K562 (cell line): ENCODE measurements around the gene SHISA9. TPM values are rescaled to one million over a fixed set of nuclear protein-coding genes. Genes with fewer than 3 reads are reported as not detected.

Experiments used
- REST ChIP-seq, 2 experiments: fragments of 450-650 bp; formaldehyde crosslinking in 1 of 2; IDR thresholded peaks; 2 replicates each; pipeline versions ENCODE4 v1.4.0 to v1.6.1; 2014 to 2020; ENCODE audit warnings: mild to moderate bottlenecking in 2 of 2, borderline replicate concordance in 1 of 2, low read depth in 1 of 2
- SMAD4 ChIP-seq: fragments of 250-450 bp; sonication (Bioruptor Pico); conservative IDR thresholded peaks from 2 replicates; pipeline ENCODE4 v1.8.0; 2021; ENCODE audit warnings: inconsistent platforms, mild to moderate bottlenecking, moderate library complexity
- XRCC5 ChIP-seq: fragments of 200-400 bp; formaldehyde crosslinking; IDR thresholded peaks from 2 replicates; pipeline ENCODE4 v1.6.1; 2017; ENCODE audit warnings: low read depth, mild to moderate bottlenecking, low read length
- polyA plus RNA-seq, 8 experiments: library from polyadenylated mRNA; depleted of rRNA in 4 of 8; stranded (reverse) in 5 of 8; unstranded in 3 of 8; fragments of >200 nt; fragmentation: Nextera tagmentation in 2 of 8; fragmentation: Illumina TruSeq in 1 of 8; extraction: Ambion mirVana in 2 of 8; extraction: Trizol in 1 of 8; gene quantifications; 2 replicates each; pipeline versions ENCODE4 v1.2.1 to v1.2.3, GENCODE V29; 2011 to 2014; ENCODE audit warnings: inconsistent platforms in 1 of 8, missing spikeins in 1 of 8
- total RNA-seq, 7 experiments: library from RNA; depleted of rRNA in 6 of 7; stranded (reverse); fragments of >200 nt in 6 of 7; fragmentation: Illumina TruSeq in 2 of 7; extraction: Trizol in 2 of 7; gene quantifications; 2 replicates each; pipeline versions ENCODE4 v1.2.1 to v1.2.3, GENCODE V29; 2011 to 2021; ENCODE audit warnings: low replicate concordance in 1 of 7

Gene SHISA9
- total and polyA plus RNA-seq, 9 of the 15 experiments (the other 6 are each of a cell fraction or from before 2014, with no cell fraction given): under 0.01 to 0.16 (median 0.01) TPM; not detected in 6

- TF ChIP-seq REST (IDR thresholded peaks at IDR 0.05; ENCODE audit: borderline replicate concordance) (no peak), REST (CRISPR knock-in tag; IDR thresholded peaks at IDR 0.05; ENCODE audit: low read depth) (no peak), XRCC5 (no peak), SMAD4 (CRISPR knock-in tag) (no peak)
Observed at GRCh38 chr16:12944300-12944699, 42.9 kb downstream of the SHISA9 start (continued).
